Ovary (tissue), 9 donors: ENCODE results near the gene CENPE. TPM values are rescaled to one million over a fixed set of nuclear protein-coding genes. Genes with fewer than 3 reads are reported as not detected.
A peak's percentile ranks its signal among the peaks of the same experiment; 100 is the strongest.

Source experiments
- DNase-seq, 5 donors: peaks; one replicate each; pipeline ENCODE4 v3.0.0-alpha.2; 2019 to 2020
- H3K27ac ChIP-seq, 2 donors: fragments of 200-600 bp; one replicate each; pipeline versions ENCODE4 v1.5.1 to v1.8.0; 2019 to 2022
- H3K27me3 ChIP-seq: fragments of 200-600 bp; one replicate; pipeline ENCODE4 v1.8.0; 2022
- H3K36me3 ChIP-seq: fragments of 200-600 bp; sonication (generic); one replicate; pipeline ENCODE4 v1.5.1; 2019
- H3K4me1 ChIP-seq: one replicate; pipeline ENCODE4 v1.8.1; 2013; ENCODE audit warnings: mild to moderate bottlenecking, moderate library complexity; ENCODE audit not compliant: insufficient read depth
- H3K4me3 ChIP-seq: fragments of 200-600 bp; sonication (generic); one replicate; pipeline ENCODE4 v1.5.1; 2017
- H3K9me3 ChIP-seq, 2 donors: fragments of 200-600 bp in 1 of 2; sonication (generic) in 1 of 2; one replicate each; pipeline versions ENCODE4 v1.5.1 to v1.8.1; 2013 to 2019; ENCODE audit warnings: mild to moderate bottlenecking in 1 of 2, moderate library complexity in 1 of 2
- CTCF ChIP-seq, 3 donors: fragments of 450-650 bp in 2 of 3; fragments of 200-600 bp in 1 of 3; IDR thresholded peaks; one replicate each; pipeline versions ENCODE4 v1.5.1 to v1.8.0; 2016 to 2022; ENCODE audit warnings: antibody characterized with exemption in 3 of 3, mild to moderate bottlenecking in 1 of 3
- EP300 ChIP-seq: sonication (generic); formaldehyde crosslinking; IDR thresholded peaks from one replicate; pipeline ENCODE4 v1.6.1; 2017; ENCODE audit warnings: antibody characterized with exemption
- POLR2A ChIP-seq: fragments of 450-650 bp; IDR thresholded peaks from one replicate; pipeline ENCODE4 v1.6.1; 2017; ENCODE audit warnings: antibody characterized with exemption, mild to moderate bottlenecking, moderate library complexity
- WGBS, 3 donors: extraction: QIAGEN DNeasy Blood & Tissue Kit in 1 of 3; methylation state at CpG; one replicate each; pipeline versions ENCODE4 v1.1.5 to v1.1.7; 2013 to 2017; 5-methylcytosine and 5-hydroxymethylcytosine counted together
- intact Hi-C, 4 donors: fragments of 100-400 bp; cut with DNase I; formaldehyde crosslinking; loops; one replicate each; pipeline versions ENCODE4 v1.11.0 to v1.15.1; 2022 to 2023
- polyA plus RNA-seq, 2 donors: library from polyadenylated mRNA; stranded (reverse); fragments of 200-250 nt in 1 of 2; fragments of 350-450 nt in 1 of 2; fragmentation: Illumina TruSeq in 1 of 2; extraction: RNeasy Lipid Tissue Mini Kit (QIAGEN cat#74804) in 1 of 2; gene quantifications; one replicate each; pipeline ENCODE4 v1.2.3, GENCODE V29; 2013 to 2014
- total RNA-seq, 7 donors: library from RNA; depleted of rRNA in 2 of 7; stranded (reverse); fragments of >200 nt in 2 of 7; fragmentation: NEBNext Ultra II Directional in 3 of 7; extraction: Animal tissue kit (Norgen Biotek cat#: 25700) in 3 of 7; gene quantifications; one replicate each; pipeline versions ENCODE4 v1.1.0 to v1.2.4, GENCODE V29; 2016 to 2023
- donor health status: DM: no; HTN: no; CAD: no; lungs with moderate emphysema.
- donor health status: DM: no; HTN: no; CAD: no.
- donor health status: Bipolar disorder and iron deficiency.
- donor health status: DM: yes; HTN: yes; CAD: no.
- donor health status: DM: no; HTN: no; CAD: no.
- donor health status: DM: yes; HTN: yes; CAD: no.

CENPE gene
- total and polyA plus RNA-seq, 9 donors = 0.23 to 2.5 (median 0.60) TPM

- Histone ChIP-seq H3K36me3 (no peaks in the 10 kb centered on the region), H3K27me3 (no peaks in the 10 kb centered on the region), H3K4me3 (no peak overlapping the region), H3K4me1 (no peaks in the 10 kb centered on the region), H3K27ac (no peak overlapping the region), H3K9me3 (no peaks in the 10 kb centered on the region)
- intact Hi-C loops = no loop called here
- DNase-seq = no peak
- TF ChIP-seq CTCF (IDR thresholded peaks at IDR 0.05) (no peak), POLR2A (no peak), EP300 (no peak)
- 27 to 47% (median 28%) methylated on average over 1 of the region's 1 CpG for WGBS, 3 donors
Observed at GRCh38 chr4:103204111-103204510, 6.0 kb upstream of the CENPE start.

DNA sequence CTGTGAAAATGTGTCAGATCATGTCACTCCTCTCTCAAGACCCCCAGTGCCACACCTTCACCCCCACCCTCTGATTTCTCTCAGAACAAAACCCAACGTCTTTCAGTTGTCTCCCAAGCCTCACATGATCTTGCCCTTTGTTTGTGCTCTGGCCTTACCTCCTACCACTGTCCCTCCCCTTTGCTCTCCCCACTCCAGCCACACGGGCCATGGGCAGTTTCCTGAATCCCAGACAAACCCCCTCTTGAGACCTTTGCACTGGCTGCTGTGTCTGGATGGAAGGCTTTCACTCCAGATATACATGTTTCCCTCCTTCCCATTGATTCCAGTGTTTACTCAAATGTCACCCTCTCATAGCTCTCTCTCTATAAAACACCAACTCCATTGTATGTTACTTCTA is 3.6 kb upstream of the CENPE start:
- no peaks in the 10 kb centered on the region for H3K27me3 ChIP-seq
- no peak overlapping the region for H3K4me3 ChIP-seq
- H3K36me3 ChIP-seq = no peaks in the 10 kb centered on the region
- intact Hi-C loops = no loop called here
- H3K27ac ChIP-seq = no peak overlapping the region
- WGBS, 3 donors = 15 to 27% (median 22%) methylated on average over 2 of the region's 2 CpGs
- no peaks in the 10 kb centered on the region for H3K9me3 ChIP-seq
- DNase-seq = no peak
- no peaks in the 10 kb centered on the region for H3K4me1 ChIP-seq
- no peak for TF ChIP-seq CTCF (IDR thresholded peaks at IDR 0.05)
- no peak for TF ChIP-seq EP300
- no peak for TF ChIP-seq POLR2A

GRCh38 chr4:103201253-103201652 is 3.1 kb upstream of the CENPE start:
- Histone ChIP-seq H3K4me3 (no peak overlapping the region), H3K9me3 (no peaks in the 10 kb centered on the region), H3K27ac (no peak overlapping the region), H3K4me1 (no peaks in the 10 kb centered on the region), H3K27me3 (no peaks in the 10 kb centered on the region), H3K36me3 (no peaks in the 10 kb centered on the region)
- intact Hi-C loops = no loop called here
- TF ChIP-seq POLR2A = no peak
- TF ChIP-seq EP300 = no peak
- TF ChIP-seq CTCF (IDR thresholded peaks at IDR 0.05) = no peak
- 92 to 94% (median 93%) methylated on average over 2 of the region's 2 CpGs for WGBS, 3 donors
- DNase-seq = no peak

DNA sequence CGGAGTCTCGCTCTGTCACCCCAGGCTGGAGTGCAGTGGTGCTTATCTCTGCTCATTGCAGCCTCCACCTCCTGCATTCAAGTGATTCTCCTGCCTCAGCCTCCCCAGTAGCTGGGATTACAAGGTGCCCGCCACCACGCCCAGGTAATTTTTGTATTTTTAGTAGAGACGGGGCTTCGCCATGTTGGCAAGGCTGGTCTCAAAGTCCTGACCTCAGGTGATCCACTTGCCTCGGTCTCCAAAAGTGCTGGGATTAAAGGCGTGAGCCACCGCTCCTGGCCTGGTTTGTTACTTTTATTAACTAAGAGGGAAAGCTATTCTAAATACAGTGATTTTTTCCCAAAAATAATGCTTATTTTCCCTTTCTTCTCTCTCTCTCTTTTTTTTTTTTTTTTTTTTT is 866 bp upstream of the CENPE start:
- no peak for DNase-seq
- H3K27ac ChIP-seq = no peak overlapping the region

More for the DNA sequence above, 866 bp upstream of the CENPE start:
- H3K4me1 ChIP-seq = no peaks in the 10 kb centered on the region
- 62 to 64% (median 64%) methylated on average over 9 of the region's 9 CpGs for whole genome bisulfite sequencing, 3 donors
- intact Hi-C loops = no loop called here
- H3K4me3 ChIP-seq = peak overlapping the region; percentile 57
- no peaks in the 10 kb centered on the region for H3K27me3 ChIP-seq
- TF ChIP-seq EP300 = no peak
- no peak for TF ChIP-seq POLR2A
- no peak for TF ChIP-seq CTCF (IDR thresholded peaks at IDR 0.05)
- no peaks in the 10 kb centered on the region for H3K36me3 ChIP-seq
- H3K9me3 ChIP-seq = no peaks in the 10 kb centered on the region
